Keratinocyte (primary cell): Measurements from ENCODE around the gene TRAFD1. TPM values are rescaled to one million over a fixed set of nuclear protein-coding genes. Genes with fewer than 3 reads are reported as not detected.

Source experiments
- DNase-seq: peaks from one replicate; pipeline ENCODE4 v3.0.0-alpha.2; 2011; ENCODE audit warnings: low read depth, missing footprints, low spot score
- FAIRE-seq: peaks from 2 replicates; lab custom pipeline; 2011; peaks lifted over from hg19 to GRCh38; lab: Jason Lieb, UNC
- H2AFZ ChIP-seq: 2 replicates; pipeline ENCODE4 v1.6.0; 2012; ENCODE audit warnings: low read length, control low read depth, inconsistent platforms; ENCODE audit not compliant: control insufficient read depth
- H3K27ac ChIP-seq: 2 replicates; pipeline ENCODE4 v1.5.1; 2011; ENCODE audit warnings: low read length; ENCODE audit not compliant: control insufficient read depth, insufficient read depth
- H3K27me3 ChIP-seq: 3 replicates; pipeline ENCODE4 v1.6.0; 2011; ENCODE audit warnings: low read length; ENCODE audit not compliant: control insufficient read depth, insufficient read depth; ENCODE audit errors: extremely low read depth
- H3K36me3 ChIP-seq, 2 experiments: 2 replicates in 1 of 2; 3 replicates in 1 of 2; pipeline ENCODE4 v1.5.1; 2011; ENCODE audit warnings: low read length in 2 of 2, mild to moderate bottlenecking in 1 of 2; ENCODE audit not compliant: control insufficient read depth in 2 of 2, insufficient read depth in 2 of 2; ENCODE audit errors: extremely low read depth in 1 of 2
- H3K4me1 ChIP-seq: 3 replicates; pipeline ENCODE4 v1.5.1; 2011; ENCODE audit warnings: low read length; ENCODE audit not compliant: control insufficient read depth, insufficient read depth; ENCODE audit errors: extremely low read depth
- H3K4me2 ChIP-seq: 3 replicates; pipeline ENCODE4 v1.6.0; 2011; ENCODE audit warnings: low read depth, low read length; ENCODE audit not compliant: control insufficient read depth, insufficient read depth; ENCODE audit errors: extremely low read depth
- H3K4me3 ChIP-seq, 3 experiments: fragments of 200-600 bp in 1 of 3; sonication (generic) in 1 of 3; 2 replicates in 2 of 3; 3 replicates in 1 of 3; pipeline ENCODE4 v1.5.1; 2011 to 2016; ENCODE audit warnings: low read length in 3 of 3, mild to moderate bottlenecking in 3 of 3, control low read depth in 2 of 3, inconsistent platforms in 1 of 3, low read depth in 1 of 3, mixed read lengths in 1 of 3, mixed run types in 1 of 3, moderate library complexity in 1 of 3; ENCODE audit not compliant: control insufficient read depth in 2 of 3, insufficient read depth in 2 of 3; ENCODE audit errors: extremely low read depth in 1 of 3
- H3K79me2 ChIP-seq: 2 replicates; pipeline ENCODE4 v1.6.0; 2012; ENCODE audit warnings: low read length; ENCODE audit not compliant: control insufficient read depth, insufficient read depth
- H3K9ac ChIP-seq: 3 replicates; pipeline ENCODE4 v1.6.0; 2011; ENCODE audit warnings: low read length; ENCODE audit not compliant: control insufficient read depth, insufficient read depth; ENCODE audit errors: extremely low read depth
- H3K9me1 ChIP-seq: 3 replicates; pipeline ENCODE4 v1.6.0; 2011; ENCODE audit warnings: low read length; ENCODE audit not compliant: control insufficient read depth, insufficient read depth; ENCODE audit errors: extremely low read depth
- H3K9me3 ChIP-seq: 2 replicates; pipeline ENCODE4 v1.5.1; 2012; ENCODE audit warnings: low read depth, low read length; ENCODE audit not compliant: control insufficient read depth
- H4K20me1 ChIP-seq: 3 replicates; pipeline ENCODE4 v1.6.0; 2011; ENCODE audit warnings: low read length; ENCODE audit not compliant: control insufficient read depth, insufficient read depth; ENCODE audit errors: extremely low read depth
- CTCF ChIP-seq, 3 experiments: IDR thresholded peaks in 1 of 3; conservative IDR thresholded peaks in 1 of 3; optimal IDR thresholded peaks in 1 of 3; 2 replicates in 2 of 3; 3 replicates in 1 of 3; pipeline versions ENCODE3 to v1.5.1; 2011; ENCODE audit warnings: low read length in 3 of 3, mild to moderate bottlenecking in 3 of 3, moderate library complexity in 2 of 3, control low read depth in 1 of 3, inconsistent platforms in 1 of 3; ENCODE audit not compliant: insufficient read depth in 2 of 3; ENCODE audit errors: extremely low read depth in 1 of 3
- EZH2 ChIP-seq: IDR thresholded peaks from one replicate; pipeline ENCODE4 v1.6.1; 2012; ENCODE audit warnings: inconsistent platforms, mild to moderate bottlenecking, low read length, moderate library complexity
- dilution Hi-C: fragments of 300-500 bp; cut with MboI; formaldehyde crosslinking; loops from one replicate; pipeline ENCODE4 v1.7.0; 2020; ENCODE audit warnings: low sequenced_read_pairs; ENCODE audit not compliant: extremely low pct_ligation_motif_present
- polyA plus RNA-seq, 5 experiments: library from polyadenylated mRNA; depleted of rRNA in 3 of 5; stranded (reverse) in 3 of 5; stranded (forward) in 1 of 5; unstranded in 1 of 5; fragments of >200 nt; gene quantifications; 1 replicate in 1 of 5; 2 replicates in 3 of 5; 3 replicates in 1 of 5; pipeline versions ENCODE4 v1.2.1 to v1.2.3, GENCODE V29; 2011 to 2012; ENCODE audit warnings: missing spikeins in 2 of 5, low read depth in 1 of 5, low replicate concordance in 1 of 5

Gene TRAFD1
- polyA plus RNA-seq, 1 donor (not counting 4 experiments of a cell fraction or from before 2014, with no cell fraction given): 25.6 TPM

GRCh38 chr12:112107306-112108201, 17.8 kb upstream of the TRAFD1 start:
- peaks cover 4 to 6% of the 10 kb centered on the region in 2 experiments for H3K36me3 ChIP-seq
- H3K27me3 ChIP-seq: no peaks in the 10 kb centered on the region
- peak overlapping the region; percentile 98 for H3K27ac ChIP-seq
- peak overlapping the region; percentile 90 for H3K4me2 ChIP-seq
- FAIRE-seq (no peak), DNase-seq (no peak)
- peaks cover 64% of the 10 kb centered on the region for H3K79me2 ChIP-seq
- no peak for TF ChIP-seq CTCF (optimal IDR thresholded peaks at IDR 0.05 in 1 of 3, IDR thresholded peaks at IDR 0.05 in 1 of 3, conservative IDR thresholded peaks at IDR 0.05 in 1 of 3; ENCODE audit: extremely low read depth in 1 of 3, insufficient read depth in 2 of 3, low read length in 3 of 3)
- no peak for TF ChIP-seq EZH2
- no peaks in the 10 kb centered on the region for H3K9me1 ChIP-seq
- H3K9me3 ChIP-seq: no peaks in the 10 kb centered on the region
- peaks cover 23% of the 10 kb centered on the region for H3K4me1 ChIP-seq
- peaks cover 17% of the 10 kb centered on the region for H4K20me1 ChIP-seq
- dilution Hi-C loops: no loop called here
- H3K4me3 ChIP-seq: peak overlapping the region; percentile 86 to 91 (median 89)
- H3K9ac ChIP-seq: peak overlapping the region; percentile 93
- no peak overlapping the region for H2AFZ ChIP-seq

- FAIRE-seq: peak; percentile 55
- Histone ChIP-seq H3K4me1 (peaks cover 31% of the 10 kb centered on the region), H4K20me1 (peaks cover 16% of the 10 kb centered on the region)
Observed at GRCh38 chr12:112108202-112109079, 16.9 kb upstream of the TRAFD1 start, which contains the start of gene NAA25. TSS of gene NAA25 (minus strand) at chr12:112108783. CDS start at chr12:112108773, 10 bp downstream.

More at GRCh38 chr12:112108202-112109079, 16.9 kb upstream of the TRAFD1 start, which contains the start of gene NAA25:
- peak within 1 kb of the TSS; percentile 82 for H2AFZ ChIP-seq
- peak within 1 kb of the TSS; percentile 98 for H3K27ac ChIP-seq
- no peaks in the 10 kb centered on the region for H3K9me1 ChIP-seq
- peak within 1 kb of the TSS; percentile 93 for H3K9ac ChIP-seq
- H3K79me2 ChIP-seq: peaks cover 55% of the 10 kb centered on the region
- TF ChIP-seq CTCF (optimal IDR thresholded peaks at IDR 0.05 in 1 of 3, IDR thresholded peaks at IDR 0.05 in 1 of 3, conservative IDR thresholded peaks at IDR 0.05 in 1 of 3; ENCODE audit: extremely low read depth in 1 of 3, insufficient read depth in 2 of 3, low read length in 3 of 3): no peak
- TF ChIP-seq EZH2: no peak
- H3K36me3 ChIP-seq: peaks cover 4 to 6% of the 10 kb centered on the region in 2 experiments
- peak within 1 kb of the TSS; percentile 86 to 91 (median 89) for H3K4me3 ChIP-seq
- no peaks in the 10 kb centered on the region for H3K9me3 ChIP-seq
- DNase-seq: peak; percentile 73
- H3K27me3 ChIP-seq: no peaks in the 10 kb centered on the region
- H3K4me2 ChIP-seq: peak within 1 kb of the TSS; percentile 90
- dilution Hi-C loops: no loop called here
